Peyer's patch (tissue), 4 donors: ENCODE measurements around the gene FAM78A.

Experiments used
- CTCF ChIP-seq, 6 experiments: fragments of 450-650 bp in 4 of 6; fragments of 200-600 bp in 2 of 6; sonication (generic) in 1 of 6; IDR thresholded peaks; one replicate each; pipeline ENCODE4 v1.5.1; 2017 to 2019; ENCODE audit warnings: antibody characterized with exemption in 6 of 6, mild to moderate bottlenecking in 3 of 6, moderate library complexity in 1 of 6
- POLR2A ChIP-seq, 2 donors: fragments of 450-650 bp; IDR thresholded peaks; one replicate each; pipeline ENCODE4 v1.5.1; 2017; ENCODE audit warnings: antibody characterized with exemption in 2 of 2, mild to moderate bottlenecking in 2 of 2, moderate library complexity in 2 of 2

- no peak for TF ChIP-seq CTCF (IDR thresholded peaks at IDR 0.05)
- TF ChIP-seq POLR2A (IDR thresholded peaks at IDR 0.05) = no peak
Measured at GRCh38 chr9:131214286-131214856, 61.9 kb downstream of the FAM78A start.
